Parathyroid adenoma (tissue), 2 donors: Measurements from ENCODE around the gene ABAT.
"Not testable (repeated sequence)": the region's sequence is repeated elsewhere in the genome, so short reads cannot be mapped to it uniquely, and the experiment has no call there.

Experiments
- H2AFZ ChIP-seq: fragments of 300-600 bp; sonication (generic); one replicate; pipeline ENCODE4 v1.7.0; 2017; ENCODE audit warnings: antibody characterized with exemption, mild to moderate bottlenecking
- H3K27ac ChIP-seq: fragments of 300-600 bp; sonication (generic); one replicate; pipeline ENCODE4 v1.7.0; 2017
- H3K27me3 ChIP-seq: fragments of 300-600 bp; sonication (generic); one replicate; pipeline ENCODE4 v1.7.0; 2017; ENCODE audit warnings: low read length; ENCODE audit not compliant: control insufficient read depth, insufficient read depth
- H3K36me3 ChIP-seq: fragments of 300-600 bp; sonication (generic); one replicate; pipeline ENCODE4 v1.7.0; 2017; ENCODE audit warnings: low read length; ENCODE audit not compliant: control insufficient read depth, insufficient read depth
- H3K4me1 ChIP-seq: fragments of 300-600 bp; sonication (generic); one replicate; pipeline ENCODE4 v1.7.0; 2017; ENCODE audit warnings: control low read depth
- H3K4me2 ChIP-seq: fragments of 300-600 bp; sonication (generic); one replicate; pipeline ENCODE4 v1.7.0; 2017; ENCODE audit warnings: low read length
- H3K4me3 ChIP-seq: fragments of 300-600 bp; sonication (generic); one replicate; pipeline ENCODE4 v1.7.0; 2017; ENCODE audit warnings: low read depth, low read length
- H3K79me2 ChIP-seq: fragments of 300-600 bp; sonication (generic); one replicate; pipeline ENCODE4 v1.7.0; 2017; ENCODE audit warnings: control low read depth
- H3K9ac ChIP-seq: fragments of 300-600 bp; sonication (generic); one replicate; pipeline ENCODE4 v1.7.0; 2017; ENCODE audit warnings: mild to moderate bottlenecking
- H3K9me3 ChIP-seq: fragments of 300-600 bp; sonication (generic); one replicate; pipeline ENCODE4 v1.7.0; 2017; ENCODE audit warnings: low read length; ENCODE audit not compliant: control insufficient read depth
- TF ChIP-seq, protein P1 (sequence below): fragments of 300-600 bp; sonication (generic); IDR thresholded peaks from one replicate; pipeline ENCODE4 v1.7.0; 2017; ENCODE audit warnings: antibody characterized with exemption, mild to moderate bottlenecking
- donor health status: primary hyperparathyroidism.

The ABAT gene

DNA sequence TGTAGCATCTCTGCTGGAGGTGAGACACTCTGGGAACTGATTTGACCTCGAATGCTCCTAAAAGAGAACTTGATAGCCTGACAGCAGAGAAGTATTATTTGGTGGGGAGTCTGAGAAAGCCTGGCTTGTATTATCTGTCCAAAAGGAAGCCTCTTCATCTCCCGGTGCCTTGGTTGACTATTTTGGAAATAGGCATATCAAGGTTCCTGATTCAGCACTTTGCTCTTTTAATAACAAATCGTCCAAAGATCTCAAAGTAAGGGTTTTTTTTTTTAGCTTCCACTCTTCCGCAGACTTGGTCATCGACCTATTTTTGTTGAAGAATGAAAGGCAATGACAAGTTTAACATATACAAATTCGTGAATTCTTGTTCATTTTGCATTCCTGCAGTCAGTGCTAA, 108.3 kb downstream of the ABAT start:
- H3K36me3 ChIP-seq, result no peaks in the 10 kb centered on the region
- H3K79me2 ChIP-seq, result no peaks in the 10 kb centered on the region
- no peak overlapping the region for H3K4me3 ChIP-seq
- H3K4me2 ChIP-seq, result no peak overlapping the region
- H3K9me3 ChIP-seq, result no peaks in the 10 kb centered on the region
- no peak overlapping the region for H3K27ac ChIP-seq
- no peaks in the 10 kb centered on the region for H3K27me3 ChIP-seq
- H2AFZ ChIP-seq, result peak overlapping the region; percentile 10
- TF ChIP-seq, protein P1, sequence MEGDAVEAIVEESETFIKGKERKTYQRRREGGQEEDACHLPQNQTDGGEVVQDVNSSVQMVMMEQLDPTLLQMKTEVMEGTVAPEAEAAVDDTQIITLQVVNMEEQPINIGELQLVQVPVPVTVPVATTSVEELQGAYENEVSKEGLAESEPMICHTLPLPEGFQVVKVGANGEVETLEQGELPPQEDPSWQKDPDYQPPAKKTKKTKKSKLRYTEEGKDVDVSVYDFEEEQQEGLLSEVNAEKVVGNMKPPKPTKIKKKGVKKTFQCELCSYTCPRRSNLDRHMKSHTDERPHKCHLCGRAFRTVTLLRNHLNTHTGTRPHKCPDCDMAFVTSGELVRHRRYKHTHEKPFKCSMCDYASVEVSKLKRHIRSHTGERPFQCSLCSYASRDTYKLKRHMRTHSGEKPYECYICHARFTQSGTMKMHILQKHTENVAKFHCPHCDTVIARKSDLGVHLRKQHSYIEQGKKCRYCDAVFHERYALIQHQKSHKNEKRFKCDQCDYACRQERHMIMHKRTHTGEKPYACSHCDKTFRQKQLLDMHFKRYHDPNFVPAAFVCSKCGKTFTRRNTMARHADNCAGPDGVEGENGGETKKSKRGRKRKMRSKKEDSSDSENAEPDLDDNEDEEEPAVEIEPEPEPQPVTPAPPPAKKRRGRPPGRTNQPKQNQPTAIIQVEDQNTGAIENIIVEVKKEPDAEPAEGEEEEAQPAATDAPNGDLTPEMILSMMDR, result no peak
- H3K4me1 ChIP-seq, result no peaks in the 10 kb centered on the region
- H3K9ac ChIP-seq, result no peak overlapping the region

DNA sequence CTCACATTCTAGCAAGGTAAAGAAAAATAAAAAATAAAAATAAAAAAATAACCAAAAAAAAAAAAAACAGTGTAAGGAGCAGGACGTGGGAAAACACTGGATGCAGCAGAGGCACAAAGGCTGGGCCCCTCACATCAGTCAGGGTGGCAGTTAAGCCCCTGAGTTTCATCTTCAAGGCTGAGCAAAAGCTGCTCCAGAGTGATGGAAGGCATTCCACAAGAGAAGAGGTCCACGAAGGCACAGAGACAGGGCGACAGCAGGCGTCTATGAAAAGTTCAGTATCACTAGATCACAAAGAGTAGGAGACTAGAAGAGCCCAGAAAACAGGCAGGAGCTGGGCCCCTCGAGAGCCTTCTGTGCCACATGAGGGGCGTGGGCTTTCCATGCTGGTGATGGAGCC, 111.0 kb downstream of the ABAT start:
- TF ChIP-seq, protein P1, result no peak
- Histone ChIP-seq H3K27ac (no peak overlapping the region), H3K4me1 (no peaks in the 10 kb centered on the region), H3K36me3 (no peaks in the 10 kb centered on the region), H3K79me2 (no peaks in the 10 kb centered on the region), H2AFZ (no peak overlapping the region), H3K9ac (no peak overlapping the region), H3K4me2 (no peak overlapping the region), H3K27me3 (no peaks in the 10 kb centered on the region), H3K4me3 (no peak overlapping the region), H3K9me3 (no peaks in the 10 kb centered on the region)

DNA sequence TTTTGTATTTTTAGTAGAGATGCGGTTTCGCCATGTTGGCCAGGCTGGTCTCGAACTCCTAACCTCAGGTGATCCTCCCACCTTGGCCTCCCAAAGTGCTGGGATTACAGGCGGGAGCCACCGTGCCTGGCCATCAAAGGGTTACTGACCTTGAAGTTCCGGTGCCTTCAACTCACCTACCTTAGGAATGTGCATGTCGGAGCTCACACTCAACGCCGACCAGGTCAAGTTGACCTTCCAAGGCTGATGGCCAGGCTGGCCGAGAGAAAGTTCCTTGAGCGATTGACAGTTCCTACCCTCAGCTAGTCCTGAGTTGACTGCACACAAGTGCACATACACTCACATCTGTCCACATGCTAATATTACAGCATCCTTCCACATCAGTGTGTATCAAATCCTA, 111.9 kb downstream of the ABAT start:
- H2AFZ ChIP-seq, H3K9ac ChIP-seq, H3K27me3 ChIP-seq, H3K9me3 ChIP-seq, H3K27ac ChIP-seq, H3K4me3 ChIP-seq, H3K4me2 ChIP-seq, H3K4me1 ChIP-seq, H3K79me2 ChIP-seq, H3K36me3 ChIP-seq: not testable (repeated sequence)

GRCh38 chr16:8788578-8789172, 114.3 kb downstream of the ABAT start:
- Histone ChIP-seq H3K9me3 (no peaks in the 10 kb centered on the region), H3K27me3 (no peaks in the 10 kb centered on the region), H3K36me3 (no peaks in the 10 kb centered on the region), H3K27ac (no peak overlapping the region), H3K79me2 (no peaks in the 10 kb centered on the region), H3K4me2 (no peak overlapping the region), H3K4me3 (no peak overlapping the region), H3K4me1 (no peaks in the 10 kb centered on the region), H3K9ac (no peak overlapping the region), H2AFZ (no peak overlapping the region)
- TF ChIP-seq, protein P1, result no peak

GRCh38 chr16:8795091-8795490, 120.7 kb downstream of the ABAT start:
- Histone ChIP-seq H3K79me2 (peaks cover 15% of the 10 kb centered on the region), H2AFZ (no peak overlapping the region), H3K9me3 (no peaks in the 10 kb centered on the region), H3K4me1 (peaks cover 6% of the 10 kb centered on the region), H3K4me2 (no peak overlapping the region), H3K9ac (no peak overlapping the region), H3K36me3 (no peaks in the 10 kb centered on the region), H3K27me3 (no peaks in the 10 kb centered on the region), H3K27ac (no peak overlapping the region), H3K4me3 (no peak overlapping the region)
- TF ChIP-seq, protein P1, result no peak
